ENCODE data around the gene GPANK1. TPM values are rescaled to one million over a fixed set of nuclear protein-coding genes. Genes with fewer than 3 reads are reported as not detected.

Gene GPANK1
- total and polyA plus RNA-seq, 2 of the 13 experiments (the other 11 are each of a cell fraction or from before 2014, with no cell fraction given), result 15.4 to 22.8 TPM

DNA sequence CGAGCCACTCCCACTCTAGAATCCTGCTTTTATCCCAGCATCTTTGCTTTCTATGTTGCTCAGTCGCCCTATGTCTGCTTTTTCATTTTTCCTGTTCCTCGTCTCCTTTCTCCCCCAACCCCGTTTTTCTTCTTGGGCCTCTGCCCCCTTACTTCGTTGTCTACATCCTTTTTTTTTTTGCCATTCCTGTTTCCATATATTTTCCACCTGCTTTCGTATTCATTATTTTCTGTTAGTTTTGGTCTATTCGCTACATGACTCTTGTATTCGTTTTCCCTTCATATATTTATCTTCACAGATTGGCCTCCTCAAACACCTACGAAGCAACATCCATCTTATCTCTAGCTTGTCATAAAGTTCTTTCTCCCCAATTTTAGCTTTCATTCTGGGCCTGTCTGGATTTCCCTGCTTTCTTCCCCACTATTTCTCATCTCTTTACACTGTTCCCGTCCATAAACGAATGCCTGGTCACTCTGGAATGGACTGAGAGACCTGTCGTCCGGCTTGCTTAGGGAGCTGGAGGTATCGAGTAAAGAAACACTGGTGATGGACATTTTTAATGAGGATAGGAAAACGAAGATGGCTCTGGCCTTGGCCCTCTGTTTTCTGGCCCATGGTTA, 43.4 kb downstream of the GPANK1 start (continued):
- TF ChIP-seq EED (CRISPR knock-in tag; IDR thresholded peaks at IDR 0.05) (peak; percentile 4; the same call in 1 of the 2 replicates), NR2C2 (CRISPR knock-in tag; IDR thresholded peaks at IDR 0.05; ENCODE audit: borderline replicate concordance) (no peak), ZNF367 (CRISPR knock-in tag; IDR thresholded peaks at IDR 0.05; ENCODE audit: borderline replicate concordance) (no peak), RBM39 (IDR thresholded peaks at IDR 0.05; ENCODE audit: low read depth, low read length, poor library complexity, severe bottlenecking) (no peak), ZNF629 (CRISPR knock-in tag; conservative IDR thresholded peaks at IDR 0.05) (no peak), ZNF709 (CRISPR knock-in tag; IDR thresholded peaks at IDR 0.05) (no peak), ZKSCAN8 (CRISPR knock-in tag; IDR thresholded peaks at IDR 0.05; ENCODE audit: borderline replicate concordance) (no peak), FOXK2 (IDR thresholded peaks at IDR 0.05) (0 out of 2 replicates have a peak, but pooled peaks have one; percentile 15), TFDP2 (CRISPR knock-in tag; IDR thresholded peaks at IDR 0.05) (no peak), SMAD1 (CRISPR knock-in tag; IDR thresholded peaks at IDR 0.05; ENCODE audit: borderline replicate concordance, low read depth) (no peak), SETDB1 (CRISPR knock-in tag; IDR thresholded peaks at IDR 0.05; ENCODE audit: borderline replicate concordance) (no peak), ISX (CRISPR knock-in tag; conservative IDR thresholded peaks at IDR 0.05) (0 out of 2 replicates have a peak, but pooled peaks have one; percentile 40), RFX5 (IDR thresholded peaks at IDR 0.05; ENCODE audit: low read depth, low read length) (no peak), ETV6 (CRISPR knock-in tag; conservative IDR thresholded peaks at IDR 0.05) (no peak), REST (IDR thresholded peaks at IDR 0.05; ENCODE audit: borderline replicate concordance in 1 of 2, low read depth in 1 of 2, low read length in 2 of 2) (no peak), MTA1 (CRISPR knock-in tag; IDR thresholded peaks at IDR 0.05; ENCODE audit: borderline replicate concordance) (no peak), ZNF564 (CRISPR knock-in tag; IDR thresholded peaks at IDR 0.05) (no peak)
- TF ChIP-seq, protein P1, sequence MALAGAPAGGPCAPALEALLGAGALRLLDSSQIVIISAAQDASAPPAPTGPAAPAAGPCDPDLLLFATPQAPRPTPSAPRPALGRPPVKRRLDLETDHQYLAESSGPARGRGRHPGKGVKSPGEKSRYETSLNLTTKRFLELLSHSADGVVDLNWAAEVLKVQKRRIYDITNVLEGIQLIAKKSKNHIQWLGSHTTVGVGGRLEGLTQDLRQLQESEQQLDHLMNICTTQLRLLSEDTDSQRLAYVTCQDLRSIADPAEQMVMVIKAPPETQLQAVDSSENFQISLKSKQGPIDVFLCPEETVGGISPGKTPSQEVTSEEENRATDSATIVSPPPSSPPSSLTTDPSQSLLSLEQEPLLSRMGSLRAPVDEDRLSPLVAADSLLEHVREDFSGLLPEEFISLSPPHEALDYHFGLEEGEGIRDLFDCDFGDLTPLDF (CRISPR knock-in tag; IDR thresholded peaks at IDR 0.05), result 0 out of 2 replicates have a peak, but pooled peaks have one; percentile 55
- TF ChIP-seq, protein P2, sequence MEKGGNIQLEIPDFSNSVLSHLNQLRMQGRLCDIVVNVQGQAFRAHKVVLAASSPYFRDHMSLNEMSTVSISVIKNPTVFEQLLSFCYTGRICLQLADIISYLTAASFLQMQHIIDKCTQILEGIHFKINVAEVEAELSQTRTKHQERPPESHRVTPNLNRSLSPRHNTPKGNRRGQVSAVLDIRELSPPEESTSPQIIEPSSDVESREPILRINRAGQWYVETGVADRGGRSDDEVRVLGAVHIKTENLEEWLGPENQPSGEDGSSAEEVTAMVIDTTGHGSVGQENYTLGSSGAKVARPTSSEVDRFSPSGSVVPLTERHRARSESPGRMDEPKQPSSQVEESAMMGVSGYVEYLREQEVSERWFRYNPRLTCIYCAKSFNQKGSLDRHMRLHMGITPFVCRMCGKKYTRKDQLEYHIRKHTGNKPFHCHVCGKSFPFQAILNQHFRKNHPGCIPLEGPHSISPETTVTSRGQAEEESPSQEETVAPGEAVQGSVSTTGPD (CRISPR knock-in tag; IDR thresholded peaks at IDR 0.05), result 0 out of 2 replicates have a peak, but pooled peaks have one; percentile 59
- TF ChIP-seq, protein P3, sequence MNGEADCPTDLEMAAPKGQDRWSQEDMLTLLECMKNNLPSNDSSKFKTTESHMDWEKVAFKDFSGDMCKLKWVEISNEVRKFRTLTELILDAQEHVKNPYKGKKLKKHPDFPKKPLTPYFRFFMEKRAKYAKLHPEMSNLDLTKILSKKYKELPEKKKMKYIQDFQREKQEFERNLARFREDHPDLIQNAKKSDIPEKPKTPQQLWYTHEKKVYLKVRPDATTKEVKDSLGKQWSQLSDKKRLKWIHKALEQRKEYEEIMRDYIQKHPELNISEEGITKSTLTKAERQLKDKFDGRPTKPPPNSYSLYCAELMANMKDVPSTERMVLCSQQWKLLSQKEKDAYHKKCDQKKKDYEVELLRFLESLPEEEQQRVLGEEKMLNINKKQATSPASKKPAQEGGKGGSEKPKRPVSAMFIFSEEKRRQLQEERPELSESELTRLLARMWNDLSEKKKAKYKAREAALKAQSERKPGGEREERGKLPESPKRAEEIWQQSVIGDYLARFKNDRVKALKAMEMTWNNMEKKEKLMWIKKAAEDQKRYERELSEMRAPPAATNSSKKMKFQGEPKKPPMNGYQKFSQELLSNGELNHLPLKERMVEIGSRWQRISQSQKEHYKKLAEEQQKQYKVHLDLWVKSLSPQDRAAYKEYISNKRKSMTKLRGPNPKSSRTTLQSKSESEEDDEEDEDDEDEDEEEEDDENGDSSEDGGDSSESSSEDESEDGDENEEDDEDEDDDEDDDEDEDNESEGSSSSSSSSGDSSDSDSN (CRISPR knock-in tag; IDR thresholded peaks at IDR 0.05), result no peak

Data from HepG2 (cell line).